Psoas muscle (tissue), 8 donors: ENCODE results near the gene NTRK3. TPM values are rescaled to one million over a fixed set of nuclear protein-coding genes. Genes with fewer than 3 reads are reported as not detected.
"Not testable (repeated sequence)": the region's sequence is repeated elsewhere in the genome, so short reads cannot be mapped to it uniquely, and the experiment has no call there.

Experiments used
- ATAC-seq, 4 donors: fragments of 200-7000 bp; cut with Tn5 transposase; one replicate each; pipeline ENCODE4 v1.9.1; 2020; ENCODE audit warnings: moderate library complexity in 3 of 4, mild to moderate bottlenecking in 2 of 4
- DNase-seq, 2 donors: peaks; one replicate each; pipeline ENCODE4 v3.0.0-alpha.2; 2020
- H3K27ac ChIP-seq: fragments of 200-600 bp; one replicate; pipeline ENCODE4 v1.8.0; 2022
- H3K27me3 ChIP-seq, 3 donors: fragments of 200-600 bp in 1 of 3; one replicate each; pipeline versions ENCODE4 v1.6.1 to v1.8.0; 2013 to 2022; ENCODE audit warnings: low read length in 2 of 3, mild to moderate bottlenecking in 2 of 3, moderate library complexity in 1 of 3; ENCODE audit not compliant: insufficient read depth in 3 of 3
- H3K36me3 ChIP-seq, 2 donors: fragments of 200-600 bp in 1 of 2; one replicate each; pipeline versions ENCODE4 v1.6.1 to v1.8.0; 2013 to 2022; ENCODE audit warnings: low read depth in 1 of 2, mild to moderate bottlenecking in 1 of 2, moderate library complexity in 1 of 2; ENCODE audit not compliant: insufficient read depth in 1 of 2
- H3K4me1 ChIP-seq: fragments of 200-600 bp; one replicate; pipeline ENCODE4 v1.8.0; 2022
- H3K4me3 ChIP-seq: fragments of 200-600 bp; one replicate; pipeline ENCODE4 v1.8.0; 2022; ENCODE audit warnings: mild to moderate bottlenecking
- H3K9me3 ChIP-seq: fragments of 200-600 bp; one replicate; pipeline ENCODE4 v1.8.0; 2022
- WGBS, 3 donors: extraction: QIAGEN DNeasy Blood & Tissue Kit; methylation state at CpG; one replicate each; pipeline versions ENCODE4 v1.1.6 to v1.1.7; 2013; 5-methylcytosine and 5-hydroxymethylcytosine counted together
- intact Hi-C, 2 donors: fragments of 100-400 bp; cut with DNase I; formaldehyde crosslinking; loops; one replicate each; pipeline versions ENCODE4 v1.11.0 to v1.14.2; 2022
- polyA plus RNA-seq, 3 donors: library from polyadenylated mRNA; stranded (reverse); fragments of 200-250 nt; gene quantifications; one replicate each; pipeline ENCODE4 v1.2.3, GENCODE V29; 2013
- total RNA-seq, 4 donors: library from RNA; stranded (reverse); fragmentation: NEBNext Ultra II Directional in 2 of 4; extraction: Animal tissue kit (Norgen Biotek cat#: 25700) in 2 of 4; gene quantifications; one replicate each; pipeline versions ENCODE4 v1.2.1 to v1.2.4, GENCODE V29; 2021 to 2023
- TF ChIP-seq, protein P1 (sequence below): fragments of 200-600 bp; IDR thresholded peaks from one replicate; pipeline ENCODE4 v1.8.0; 2022; ENCODE audit warnings: antibody characterized with exemption
- donor health status: healthy with polysubstance abuse.
- donor health status: DM: no; HTN: no; CAD: no; lungs with moderate emphysema.
- donor health status: Bipolar disorder and iron deficiency.
- donor health status: healthy.
- donor health status: DM: yes; HTN: yes; CAD: no.
- donor health status: DM: no; HTN: no; CAD: no.
- donor health status: DM: no; HTN: no; CAD: no.
- donor health status: DM: yes; HTN: yes; CAD: no.

NTRK3 gene
- total and polyA plus RNA-seq, 7 donors = 0.17 to 1.7 (median 0.57) TPM

- ATAC-seq = no peak
These were observed 214.5 kb downstream of the NTRK3 start for GRCh38 chr15:88042047-88042446.

DNA sequence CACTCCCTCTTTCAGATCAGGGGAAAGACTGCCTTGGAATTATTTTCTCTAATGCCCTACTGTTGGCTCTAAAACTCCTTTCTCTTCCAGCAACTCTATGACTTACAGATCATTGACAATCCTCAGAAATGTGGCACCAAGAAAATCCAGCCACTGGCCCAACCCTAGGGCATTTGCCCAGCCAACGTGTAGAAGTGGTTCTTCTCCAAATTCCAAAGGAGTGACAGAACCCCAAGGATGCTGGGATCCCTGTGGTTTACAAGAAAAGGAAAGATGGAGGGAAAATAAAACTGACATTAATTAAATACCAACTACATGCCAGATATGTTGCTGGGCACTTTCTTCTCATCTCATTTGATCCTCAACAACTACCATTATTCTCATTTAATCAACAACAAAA lies 216.0 kb downstream of the NTRK3 start:
- 22 to 45% (median 36%) methylated on average over 1 of the region's 1 CpG for WGBS, 3 donors

More at GRCh38 chr15:88042047-88042446, 214.5 kb downstream of the NTRK3 start:
- H3K4me3 ChIP-seq = no peak overlapping the region
- DNase-seq = no peak
- intact Hi-C loops = no loop called here
- H3K36me3 ChIP-seq = no peaks in the 10 kb centered on the region
- WGBS, 3 donors = 88 to 89% (median 88%) methylated on average over 5 of the region's 5 CpGs
- H3K27ac ChIP-seq = no peak overlapping the region
- no peaks in the 10 kb centered on the region for H3K27me3 ChIP-seq
- TF ChIP-seq, protein P1, sequence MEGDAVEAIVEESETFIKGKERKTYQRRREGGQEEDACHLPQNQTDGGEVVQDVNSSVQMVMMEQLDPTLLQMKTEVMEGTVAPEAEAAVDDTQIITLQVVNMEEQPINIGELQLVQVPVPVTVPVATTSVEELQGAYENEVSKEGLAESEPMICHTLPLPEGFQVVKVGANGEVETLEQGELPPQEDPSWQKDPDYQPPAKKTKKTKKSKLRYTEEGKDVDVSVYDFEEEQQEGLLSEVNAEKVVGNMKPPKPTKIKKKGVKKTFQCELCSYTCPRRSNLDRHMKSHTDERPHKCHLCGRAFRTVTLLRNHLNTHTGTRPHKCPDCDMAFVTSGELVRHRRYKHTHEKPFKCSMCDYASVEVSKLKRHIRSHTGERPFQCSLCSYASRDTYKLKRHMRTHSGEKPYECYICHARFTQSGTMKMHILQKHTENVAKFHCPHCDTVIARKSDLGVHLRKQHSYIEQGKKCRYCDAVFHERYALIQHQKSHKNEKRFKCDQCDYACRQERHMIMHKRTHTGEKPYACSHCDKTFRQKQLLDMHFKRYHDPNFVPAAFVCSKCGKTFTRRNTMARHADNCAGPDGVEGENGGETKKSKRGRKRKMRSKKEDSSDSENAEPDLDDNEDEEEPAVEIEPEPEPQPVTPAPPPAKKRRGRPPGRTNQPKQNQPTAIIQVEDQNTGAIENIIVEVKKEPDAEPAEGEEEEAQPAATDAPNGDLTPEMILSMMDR = no peak
- no peaks in the 10 kb centered on the region for H3K4me1 ChIP-seq
- H3K9me3 ChIP-seq = no peaks in the 10 kb centered on the region

GRCh38 chr15:88038261-88038660 lies 218.3 kb downstream of the NTRK3 start:
- Histone ChIP-seq H3K9me3 (no peaks in the 10 kb centered on the region), H3K4me1 (no peaks in the 10 kb centered on the region), H3K27me3 (no peaks in the 10 kb centered on the region), H3K4me3 (no peak overlapping the region), H3K36me3 (no peaks in the 10 kb centered on the region), H3K27ac (no peak overlapping the region)
- WGBS, 3 donors = 93 to 98% (median 97%) methylated on average over 4 of the region's 4 CpGs
- ATAC-seq (no peak), DNase-seq (no peak)
- intact Hi-C loops = no loop called here
- TF ChIP-seq, protein P1 = no peak

More for the DNA sequence above, 216.0 kb downstream of the NTRK3 start:
- Histone ChIP-seq H3K27ac (no peak overlapping the region), H3K4me3 (no peak overlapping the region), H3K9me3 (no peaks in the 10 kb centered on the region), H3K27me3 (no peaks in the 10 kb centered on the region), H3K4me1 (no peaks in the 10 kb centered on the region), H3K36me3 (no peaks in the 10 kb centered on the region)
- TF ChIP-seq, protein P1 = no peak
- no peak for DNase-seq
- ATAC-seq = no peak
- intact Hi-C loops = no loop called here

- ATAC-seq = no peak
- intact Hi-C loops = no loop called here
- 71 to 76% (median 72%) methylated on average over 9 of the region's 9 CpGs for WGBS, 3 donors
- DNase-seq = no peak
- H3K36me3 ChIP-seq = no peaks in the 10 kb centered on the region
- TF ChIP-seq, protein P1 = no peak
- no peaks in the 10 kb centered on the region for H3K4me1 ChIP-seq
- no peak overlapping the region for H3K4me3 ChIP-seq
- no peak overlapping the region for H3K27ac ChIP-seq
- H3K27me3 ChIP-seq = no peaks in the 10 kb centered on the region
- no peaks in the 10 kb centered on the region for H3K9me3 ChIP-seq
These were observed 220.2 kb downstream of the NTRK3 start for GRCh38 chr15:88036154-88036839.

DNA sequence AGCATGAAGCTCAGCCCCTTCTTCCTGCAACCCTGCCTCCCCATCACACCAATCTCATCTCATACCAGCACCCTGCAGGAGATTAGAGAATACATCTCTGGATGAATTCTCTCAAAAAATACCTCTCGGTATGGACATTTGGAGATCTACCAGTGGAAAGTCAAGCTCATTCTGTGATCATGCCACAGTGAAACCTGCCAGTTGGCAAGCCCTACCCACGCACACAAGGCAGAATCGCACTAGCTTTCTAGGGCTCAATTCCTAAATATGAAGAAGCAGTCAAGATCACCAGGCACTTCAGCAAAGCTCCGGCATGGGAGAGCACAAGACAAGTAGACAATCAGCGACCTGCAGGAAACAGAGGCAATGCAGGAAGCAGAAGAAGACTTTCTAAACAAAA lies 221.2 kb downstream of the NTRK3 start:
- TF ChIP-seq, protein P1 = no peak
- no peak for DNase-seq
- Histone ChIP-seq H3K36me3 (no peaks in the 10 kb centered on the region), H3K4me1 (no peaks in the 10 kb centered on the region), H3K9me3 (no peaks in the 10 kb centered on the region), H3K4me3 (no peak overlapping the region), H3K27ac (no peak overlapping the region), H3K27me3 (no peaks in the 10 kb centered on the region)
- intact Hi-C loops = no loop called here
- WGBS, 3 donors = 40 to 49% (median 43%) methylated on average over 5 of the region's 5 CpGs
- no peak for ATAC-seq

GRCh38 chr15:88033421-88033820 lies 223.1 kb downstream of the NTRK3 start:
- H3K27ac ChIP-seq = not testable (repeated sequence)

More at GRCh38 chr15:88033421-88033820, 223.1 kb downstream of the NTRK3 start:
- intact Hi-C loops, H3K4me3 ChIP-seq, H3K27me3 ChIP-seq, H3K36me3 ChIP-seq, H3K9me3 ChIP-seq, ATAC-seq, DNase-seq, H3K4me1 ChIP-seq: not testable (repeated sequence)
- WGBS, 3 donors = 93 to 97% (median 95%) methylated on average over 5 of the region's 5 CpGs
